NCI-H2107 (cell line): ENCODE results near the gene MYOZ1.
"Not testable (repeated sequence)": the region's sequence is repeated elsewhere in the genome, so short reads cannot be mapped to it uniquely, and the experiment has no call there.

Experiments used
- DNase-seq: peaks from one replicate; lab custom pipeline; 2025; lab: John Stamatoyannopoulos, UW

MYOZ1 gene, protein sequence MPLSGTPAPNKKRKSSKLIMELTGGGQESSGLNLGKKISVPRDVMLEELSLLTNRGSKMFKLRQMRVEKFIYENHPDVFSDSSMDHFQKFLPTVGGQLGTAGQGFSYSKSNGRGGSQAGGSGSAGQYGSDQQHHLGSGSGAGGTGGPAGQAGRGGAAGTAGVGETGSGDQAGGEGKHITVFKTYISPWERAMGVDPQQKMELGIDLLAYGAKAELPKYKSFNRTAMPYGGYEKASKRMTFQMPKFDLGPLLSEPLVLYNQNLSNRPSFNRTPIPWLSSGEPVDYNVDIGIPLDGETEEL

DNA sequence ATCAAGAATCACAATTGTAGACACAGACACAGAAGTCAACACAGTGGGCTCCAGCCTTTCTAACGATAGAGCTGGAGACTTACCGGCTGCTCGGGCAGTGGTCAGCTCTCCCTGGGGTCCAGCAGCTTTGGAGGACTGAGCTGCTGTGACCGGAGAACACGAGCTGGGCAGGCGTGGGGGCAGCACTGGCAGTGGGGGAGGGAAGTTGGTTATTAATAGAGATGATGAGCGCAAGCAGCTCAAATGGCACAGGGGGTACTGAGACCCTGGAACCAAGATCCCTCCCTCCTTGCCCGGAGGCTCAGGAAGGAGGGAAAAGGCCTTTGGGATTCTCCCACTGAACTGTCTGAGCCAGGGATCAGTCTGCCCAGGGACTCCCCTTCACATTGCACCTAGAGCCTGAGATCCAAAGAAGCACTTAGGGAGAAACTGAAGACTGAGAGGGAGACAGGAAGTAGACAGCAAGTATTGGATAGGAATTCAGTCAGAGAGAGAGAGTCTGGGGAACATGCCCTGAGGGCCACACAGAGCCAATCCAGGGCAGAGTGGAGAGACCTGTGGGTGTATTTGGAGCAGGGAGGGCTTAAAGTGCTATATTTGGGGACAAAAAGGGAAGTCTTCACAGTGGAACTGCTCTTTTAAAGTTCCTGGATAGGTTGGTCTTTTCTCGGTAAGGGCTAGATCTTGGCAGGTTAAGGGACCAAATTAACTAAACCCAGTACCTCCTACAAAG lies at the start of gene MYOZ1:
MYOZ1 (minus strand) TSS at position 147 of the 733 bp plus-strand sequence. CDS start 1,457 bp downstream, outside the sequence.
- no peak for DNase-seq

DNA sequence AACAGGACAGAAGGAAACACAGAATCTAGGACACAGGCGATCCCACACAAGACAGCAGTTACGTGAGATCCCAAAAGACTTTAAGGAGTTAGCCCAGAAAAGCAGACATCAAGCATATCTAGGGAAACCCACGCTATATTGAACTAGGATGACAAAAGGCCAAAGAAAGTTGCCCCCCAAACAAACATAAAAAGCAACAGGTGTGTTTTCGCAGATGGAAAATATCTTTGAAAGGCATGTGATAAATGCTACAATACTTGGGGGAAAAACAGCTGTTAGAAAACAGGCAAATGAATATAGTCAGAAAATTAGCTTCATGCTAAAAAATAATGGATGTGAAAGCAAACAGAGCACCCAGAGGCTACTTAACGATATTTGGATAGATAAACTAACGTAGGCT lies 49.5 kb upstream of the MYOZ1 start:
- DNase-seq: not testable (repeated sequence)

DNA sequence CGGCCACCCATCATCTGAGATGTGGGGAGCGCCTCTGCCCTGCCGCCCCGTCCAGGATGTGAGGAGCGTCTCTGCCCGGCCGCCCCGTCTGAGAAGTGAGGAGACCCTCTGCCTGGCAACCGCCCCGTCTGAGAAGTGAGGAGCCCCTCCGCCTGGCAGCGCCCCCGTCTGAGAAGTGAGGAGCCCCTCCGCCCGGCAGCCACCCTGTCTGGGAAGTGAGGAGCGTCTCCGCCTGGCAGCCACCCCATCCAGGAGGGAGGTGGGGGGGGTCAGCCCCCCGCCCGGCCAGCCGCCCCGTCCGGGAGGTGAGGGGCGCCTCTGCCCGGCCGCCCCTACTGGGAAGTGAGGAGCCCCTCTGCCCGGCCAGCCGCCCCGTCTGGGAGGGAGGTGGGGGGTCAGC lies 48.3 kb upstream of the MYOZ1 start:
- not testable (repeated sequence) for DNase-seq

DNA sequence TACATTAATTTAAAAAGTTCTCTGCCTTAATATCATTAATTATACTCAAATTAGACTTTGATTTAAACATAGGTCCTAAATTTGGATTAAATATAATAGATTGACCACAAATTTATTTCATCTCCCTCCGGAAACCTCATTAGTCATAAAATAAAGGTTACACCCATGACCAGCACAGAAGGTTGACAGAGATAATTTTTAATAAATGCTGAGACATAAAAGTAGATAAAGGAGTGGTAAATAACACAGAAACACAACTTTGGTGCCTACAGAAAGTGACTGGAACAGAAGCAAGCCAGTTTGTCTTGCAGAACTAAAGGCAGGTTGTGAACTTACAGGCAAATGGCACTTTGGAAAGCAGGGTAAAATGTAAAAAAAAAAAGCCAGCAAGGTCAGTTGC lies 46.4 kb upstream of the MYOZ1 start:
- DNase-seq: not testable (repeated sequence)

DNA sequence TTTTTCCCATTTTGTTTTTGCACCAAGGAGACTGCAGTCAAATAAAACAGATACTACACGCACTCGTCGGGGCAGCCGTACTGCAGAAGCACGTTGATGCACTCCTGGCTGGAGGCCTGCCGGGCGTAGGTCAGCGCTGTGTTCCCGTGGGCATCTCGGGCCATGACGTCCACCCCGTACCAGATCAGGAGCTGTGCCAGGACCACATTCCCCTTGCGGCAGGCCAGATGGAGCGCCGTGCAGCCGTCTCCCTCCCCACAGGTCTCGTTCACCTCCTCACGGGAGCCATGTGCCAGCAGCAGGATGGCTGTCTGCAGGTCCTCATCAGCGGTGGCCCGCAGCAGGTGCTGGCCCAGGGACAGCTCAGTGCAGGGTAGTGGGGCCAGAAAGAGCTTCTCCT lies 33.3 kb upstream of the MYOZ1 start:
- not testable (repeated sequence) for DNase-seq

DNA sequence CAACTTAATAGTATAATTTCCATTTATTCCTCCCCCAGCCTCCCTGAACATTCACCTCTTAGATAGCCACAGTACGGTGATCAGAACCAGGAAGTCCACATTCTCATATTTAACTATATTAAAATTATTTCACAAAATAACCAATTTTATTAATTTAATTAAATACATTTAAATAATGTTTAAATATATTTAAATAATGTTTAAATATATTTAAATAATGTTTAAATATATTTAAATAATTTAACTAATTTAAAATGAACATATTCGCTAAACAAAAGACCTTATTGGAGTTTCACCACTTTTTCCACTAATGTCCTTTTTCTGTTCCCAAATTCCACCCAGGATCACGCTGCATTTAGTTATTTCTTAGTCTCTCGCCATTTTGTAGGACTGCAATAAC lies 27.1 kb upstream of the MYOZ1 start:
- DNase-seq: not testable (repeated sequence)

DNA sequence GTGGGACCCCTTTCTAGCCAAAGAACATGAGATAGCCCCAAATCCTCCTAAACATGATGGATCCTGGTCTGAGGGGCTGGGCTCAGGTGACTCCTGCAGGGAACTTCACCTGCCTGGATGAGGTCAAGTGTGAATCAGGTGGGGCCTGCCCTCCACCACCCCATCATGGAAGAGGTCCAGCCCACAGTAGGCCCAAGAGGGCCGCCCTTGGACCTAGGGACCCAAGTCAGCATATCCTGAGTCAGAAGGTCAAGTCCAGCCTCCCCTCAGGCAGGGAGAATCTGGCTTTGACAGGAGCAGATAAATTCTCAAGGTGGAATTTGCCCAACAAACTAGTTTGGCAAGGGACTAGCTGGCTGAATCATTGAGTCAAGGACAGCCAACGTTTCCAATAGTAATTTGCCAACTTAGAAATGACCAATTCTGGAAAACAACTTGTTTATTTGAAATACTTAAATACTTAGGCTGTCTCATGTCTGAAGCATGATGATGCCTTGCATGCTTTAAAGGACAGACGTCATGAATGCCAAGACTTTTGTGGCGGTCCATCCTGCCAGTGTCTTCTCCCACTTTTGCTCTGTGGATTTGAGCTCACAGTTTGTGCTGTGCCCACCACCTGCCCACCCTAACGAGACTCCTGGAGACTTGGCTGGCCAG lies 25.0 kb upstream of the MYOZ1 start:
- not testable (repeated sequence) for DNase-seq

DNA sequence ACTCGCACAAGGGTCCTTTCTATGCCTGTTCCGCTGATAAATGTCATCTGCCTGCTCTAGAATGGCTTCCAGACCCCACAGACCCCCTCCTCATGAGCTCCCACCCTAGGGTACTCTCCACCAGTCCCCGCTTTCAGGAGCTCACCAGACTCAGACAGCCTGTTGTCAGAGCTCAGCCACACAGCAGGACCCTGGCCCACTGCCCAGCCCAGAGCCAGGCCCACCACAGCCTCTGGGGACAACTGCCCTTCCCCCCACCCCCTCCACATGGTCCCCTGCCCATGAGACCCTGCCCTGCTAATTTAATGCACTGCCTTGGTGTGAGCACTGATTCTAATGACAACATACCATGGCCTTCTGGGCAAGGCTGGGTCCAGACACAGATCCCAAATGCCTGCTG lies 24.3 kb upstream of the MYOZ1 start:
- not testable (repeated sequence) for DNase-seq

DNA sequence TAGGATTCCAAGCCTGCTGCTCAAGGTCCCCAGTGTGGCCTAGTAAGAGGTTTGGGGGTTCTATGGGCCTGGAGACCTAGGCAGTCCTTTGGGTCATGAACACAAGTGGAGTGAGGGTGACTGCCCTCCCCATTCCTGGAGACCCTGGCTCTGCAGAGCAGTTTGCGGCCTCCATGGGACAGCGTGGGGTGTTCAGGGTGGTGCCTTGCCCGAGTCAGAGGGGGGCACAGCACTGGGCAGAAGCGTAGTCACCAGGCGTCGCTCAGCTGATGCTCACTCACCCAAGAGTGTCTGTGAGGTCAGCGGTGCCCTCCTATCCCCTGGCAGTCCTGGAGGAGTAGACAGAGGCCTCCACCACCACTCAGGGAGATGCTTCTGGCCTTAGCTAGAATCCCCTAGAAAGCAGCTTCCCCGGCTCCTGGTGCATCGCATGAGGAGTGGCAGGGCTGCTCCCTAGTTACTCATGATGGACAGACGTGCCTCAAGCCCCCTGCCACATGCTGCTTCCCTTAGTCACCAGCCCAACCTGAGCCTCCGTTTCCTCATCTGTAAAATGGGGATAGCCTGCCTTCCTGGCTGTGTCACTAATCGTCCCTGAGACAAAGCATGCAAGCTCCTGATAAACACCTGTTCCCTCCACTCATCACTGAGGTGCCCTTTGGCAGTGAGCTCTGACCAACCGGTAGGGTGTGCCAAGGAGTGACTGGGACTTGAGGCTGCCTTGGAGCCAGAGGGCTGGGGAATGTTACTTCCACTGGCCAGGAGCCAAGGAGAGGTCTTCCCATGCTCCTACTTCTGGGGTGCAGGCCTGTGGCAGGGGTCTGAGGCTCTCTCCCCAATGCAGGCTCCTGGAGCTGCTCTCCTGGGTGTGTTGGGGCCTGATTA lies 23.1 kb upstream of the MYOZ1 start:
- DNase-seq: not testable (repeated sequence)

DNA sequence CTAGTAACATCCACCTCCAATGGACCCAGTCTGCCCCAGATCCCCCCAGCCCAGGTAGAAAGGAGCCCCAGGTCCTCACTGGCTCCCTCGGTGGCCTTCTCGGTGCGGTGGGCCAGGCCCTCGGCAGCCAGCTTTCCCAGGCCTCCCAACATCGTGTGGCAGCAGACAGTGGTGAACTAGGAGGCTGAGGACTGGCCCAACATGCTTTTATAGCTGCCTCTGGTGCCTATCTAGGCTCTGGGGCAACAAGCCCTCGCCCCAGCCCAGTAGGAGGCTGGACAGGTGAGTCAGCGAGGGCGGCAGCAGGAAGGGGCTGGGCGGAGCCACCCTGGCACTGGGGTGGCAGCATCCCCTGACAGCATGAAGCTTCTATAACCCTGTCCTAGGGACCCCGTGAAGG lies 22.3 kb upstream of the MYOZ1 start:
- not testable (repeated sequence) for DNase-seq

DNA sequence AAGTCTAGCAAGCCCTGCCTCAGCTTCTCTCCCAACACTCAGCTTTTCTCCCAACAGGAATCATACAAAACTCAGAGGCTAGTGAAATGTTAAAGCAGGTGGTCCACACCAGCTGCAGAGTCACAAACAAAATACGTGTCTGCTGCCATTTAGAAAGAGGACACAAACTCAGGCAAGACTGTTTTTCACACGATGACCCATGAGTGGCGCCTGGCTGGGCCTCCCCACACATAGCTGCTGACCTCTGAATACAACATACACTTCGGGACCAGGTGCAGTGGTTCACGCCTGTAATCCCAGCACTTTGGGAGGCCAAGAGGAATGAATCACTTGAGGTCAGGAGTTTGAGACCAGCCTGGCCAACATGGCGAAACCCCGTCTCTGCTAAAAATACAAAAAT lies 21.4 kb upstream of the MYOZ1 start:
- not testable (repeated sequence) for DNase-seq

DNA sequence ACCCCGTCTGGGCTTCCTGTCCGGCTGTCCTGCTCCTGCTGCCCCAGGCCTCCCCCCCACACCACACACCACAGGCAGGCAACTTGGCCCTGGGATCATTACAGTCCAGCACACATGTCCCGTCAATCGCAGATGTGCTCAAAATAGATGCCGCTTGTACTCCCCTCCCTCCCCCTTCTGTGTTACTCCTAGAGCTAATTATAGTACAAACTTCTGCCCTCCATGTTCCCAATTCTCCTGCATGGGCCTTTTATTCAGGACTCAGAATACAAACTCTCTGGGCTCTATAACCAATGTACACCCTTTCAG lies 14.7 kb upstream of the MYOZ1 start, which contains the start of gene SYNPO2L:
SYNPO2L (minus strand) TSS at position 40 of the 309 bp plus-strand sequence. CDS start 107 bp downstream, outside the sequence.
- no peak for DNase-seq

DNA sequence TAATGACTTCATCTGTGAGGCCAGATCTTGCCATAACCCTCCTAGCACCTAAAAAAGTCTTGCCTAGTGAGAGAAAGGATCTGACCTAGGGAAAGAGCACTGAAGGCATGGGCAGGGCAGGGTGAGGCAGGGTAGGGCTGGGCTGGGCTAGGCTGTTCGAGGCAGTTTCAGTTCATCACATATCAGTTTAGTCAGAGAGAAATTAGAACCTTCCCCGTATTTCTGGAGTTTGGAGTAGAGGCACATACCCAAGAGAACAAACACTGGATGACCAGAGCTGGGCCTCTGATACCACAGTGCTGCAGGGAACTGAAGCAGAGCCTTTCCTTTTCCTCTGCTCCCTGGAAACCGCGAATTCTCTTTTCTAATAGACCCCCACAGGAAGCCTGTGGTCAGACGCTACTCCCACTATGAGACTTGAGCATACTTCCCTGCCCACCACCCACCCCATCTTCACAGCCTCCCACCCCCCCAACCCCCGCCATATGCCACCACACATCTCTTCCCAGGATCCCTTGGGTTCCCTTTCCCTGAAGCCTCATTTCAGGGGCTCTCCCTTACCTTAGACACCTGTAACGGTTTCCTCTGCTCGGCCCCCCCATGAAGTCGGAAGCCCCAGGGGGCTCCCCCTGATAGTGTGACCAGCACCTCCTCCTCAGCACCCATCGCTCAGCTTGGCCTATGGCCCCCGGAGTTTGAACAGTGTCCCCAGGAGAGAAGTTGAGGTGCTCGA lies 14.1 kb upstream of the MYOZ1 start:
- no peak for DNase-seq

DNA sequence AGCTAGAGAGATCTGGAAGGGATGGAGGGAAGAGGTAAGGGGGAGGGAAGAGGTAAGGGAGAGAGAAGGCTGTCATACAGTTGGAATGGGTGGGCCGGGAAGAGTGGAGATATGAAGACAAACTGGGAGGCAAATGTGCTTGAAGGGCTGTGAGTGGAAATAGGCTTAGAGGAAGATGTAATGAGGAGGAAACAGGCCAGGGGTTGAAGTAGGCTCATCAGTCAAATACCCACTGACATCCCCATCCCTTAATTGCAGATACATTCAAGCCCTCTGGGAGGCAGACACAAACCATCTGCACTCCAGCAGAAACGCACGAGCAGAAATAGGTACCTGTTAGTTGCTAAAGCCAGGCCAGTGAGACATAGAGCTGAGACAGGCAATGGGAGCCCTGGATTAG lies 12.4 kb upstream of the MYOZ1 start:
- no peak for DNase-seq

DNA sequence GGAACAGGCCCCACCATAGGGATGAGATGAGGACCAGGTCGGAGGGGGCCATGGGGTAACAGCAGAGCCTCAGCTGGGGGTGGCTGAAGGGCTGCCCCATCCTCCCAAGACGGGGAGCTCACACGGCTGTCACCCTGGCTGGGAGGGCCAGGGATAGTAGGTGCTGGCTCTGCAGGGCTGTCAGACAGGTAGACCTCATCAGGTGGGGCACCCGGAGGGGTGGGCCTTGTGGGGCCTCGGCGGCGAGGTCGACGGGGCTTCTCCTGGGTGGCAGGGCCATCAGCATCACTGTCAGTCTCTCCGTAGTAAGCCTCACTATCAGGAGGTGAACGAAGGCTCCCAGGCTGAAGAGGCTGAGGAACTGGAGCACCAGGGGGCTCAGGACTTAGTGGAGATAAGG lies 11.9 kb upstream of the MYOZ1 start:
- no peak for DNase-seq

DNA sequence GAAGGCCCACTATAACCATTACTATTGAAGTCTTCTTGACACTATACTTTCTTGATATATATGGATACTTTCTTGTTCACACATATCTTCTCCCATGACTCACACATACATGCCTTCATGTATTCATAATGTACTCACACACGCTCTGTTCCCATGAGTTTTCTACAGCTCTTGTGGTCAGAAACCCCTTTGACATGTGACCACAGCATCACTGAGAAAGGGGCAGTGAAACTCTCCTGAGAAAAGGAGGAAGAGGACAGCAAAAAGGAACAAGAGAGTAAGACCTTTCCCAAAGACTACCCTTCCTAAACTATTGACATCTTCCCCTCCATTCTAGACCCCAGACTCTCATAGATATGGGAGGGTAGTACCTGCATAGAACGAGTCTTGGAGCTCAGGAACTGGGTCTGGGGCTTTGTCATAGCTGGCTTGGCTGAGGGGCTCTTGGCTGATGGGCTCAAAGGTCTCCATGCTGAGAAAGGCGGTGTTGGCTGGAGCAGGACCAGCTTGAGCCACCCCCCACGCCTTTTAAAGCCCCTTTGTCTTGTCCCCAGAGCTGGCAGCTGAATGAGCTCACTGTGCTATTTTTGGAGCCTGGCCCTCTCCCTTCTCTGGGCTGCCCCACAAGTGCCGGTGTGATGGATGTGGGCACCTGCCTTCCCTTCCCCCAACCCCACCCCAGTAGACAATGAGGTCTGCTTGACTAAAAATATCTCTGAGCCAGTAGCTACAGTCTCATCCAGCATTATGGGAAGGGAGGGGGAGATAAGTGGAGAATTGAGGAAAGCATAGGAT lies 9.5 kb upstream of the MYOZ1 start:
- no peak for DNase-seq

DNA sequence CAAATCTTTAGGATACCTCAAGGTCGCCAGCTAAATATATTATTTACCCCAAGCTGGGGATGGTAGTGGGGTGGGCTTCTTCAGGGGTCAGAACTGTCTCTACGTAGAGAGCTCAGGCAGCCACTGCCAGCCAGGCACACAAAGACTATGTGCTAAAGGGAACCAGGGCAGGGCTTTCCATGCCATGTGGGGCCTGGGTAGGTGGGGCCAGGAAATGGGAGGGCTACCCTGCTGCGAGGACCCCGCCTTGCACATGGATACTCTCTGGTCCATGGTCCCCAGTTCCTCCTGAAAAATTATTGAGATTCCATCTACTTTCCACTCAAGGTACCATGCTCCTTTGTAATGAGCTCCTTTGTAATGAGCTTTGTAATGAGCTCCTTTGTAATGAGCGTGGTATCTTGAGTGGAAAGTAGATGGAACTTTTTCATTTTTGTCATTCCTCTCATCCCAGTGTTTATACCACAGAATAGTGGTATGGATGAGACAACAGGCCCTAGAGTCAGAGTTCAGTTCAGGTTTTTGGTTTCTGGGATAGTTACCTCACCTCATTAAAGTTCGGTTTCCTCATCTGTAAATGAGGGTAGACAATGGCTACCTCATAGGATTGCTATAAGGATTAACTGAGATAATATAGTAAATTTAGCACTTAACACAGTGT lies 8.7 kb upstream of the MYOZ1 start:
- no peak for DNase-seq

DNA sequence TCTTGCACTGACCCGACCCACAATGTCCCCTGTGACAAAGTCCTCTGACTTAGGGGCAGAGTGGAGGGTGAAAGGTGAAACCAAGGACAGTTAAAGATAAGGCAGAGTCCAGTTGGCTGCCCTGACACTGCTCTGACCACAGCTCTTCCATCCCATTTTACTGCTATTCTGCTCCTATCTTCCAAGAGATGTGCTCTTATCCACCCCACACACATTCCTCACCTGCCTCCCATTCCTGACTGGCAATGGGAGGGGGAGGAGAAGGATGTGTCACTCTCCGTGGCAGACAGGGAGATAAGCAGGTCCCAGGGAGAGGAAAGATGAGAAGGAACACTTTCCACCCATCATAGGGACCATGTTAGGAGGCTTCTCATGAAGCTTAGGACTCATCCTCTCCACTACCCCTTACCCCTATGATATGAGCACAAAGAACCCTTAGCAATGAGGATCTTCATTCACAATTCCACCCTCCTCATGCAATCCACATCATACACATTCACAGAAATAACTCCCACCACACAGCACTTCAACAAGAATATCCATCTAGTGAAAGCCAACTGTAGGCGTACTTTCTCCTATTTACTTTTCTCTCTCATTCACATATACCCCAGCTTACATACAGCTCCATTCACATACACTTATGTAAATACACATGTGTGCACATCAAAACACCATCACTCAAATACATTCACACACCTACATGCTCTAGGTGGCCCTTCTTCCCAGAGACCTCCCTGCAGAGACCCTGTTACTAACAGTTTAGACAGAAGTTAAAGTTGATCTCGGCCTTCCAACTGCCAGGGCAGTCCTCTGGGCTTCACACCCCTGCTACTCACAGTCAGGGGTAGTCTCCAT lies 7.9 kb upstream of the MYOZ1 start:
- DNase-seq: no peak
